HTR-8/SVneo (cell line): ENCODE data around the gene GNA14.
"Not testable (repeated sequence)": the region's sequence is repeated elsewhere in the genome, so short reads cannot be mapped to it uniquely, and the experiment has no call there.

Experiments
- DNase-seq: peaks from one replicate; pipeline ENCODE4 v3.0.0; 2011; ENCODE audit warnings: low spot score, mixed read lengths; ENCODE audit not compliant: insufficient read length
- FAIRE-seq: peaks from 2 replicates; lab custom pipeline; 2011; peaks lifted over from hg19 to GRCh38; lab: Jason Lieb, UNC

GNA14 gene

GRCh38 chr9:77592476-77592875 lies 55.6 kb downstream of the GNA14 start:
- DNase-seq (no peak), FAIRE-seq (no peak)

DNA sequence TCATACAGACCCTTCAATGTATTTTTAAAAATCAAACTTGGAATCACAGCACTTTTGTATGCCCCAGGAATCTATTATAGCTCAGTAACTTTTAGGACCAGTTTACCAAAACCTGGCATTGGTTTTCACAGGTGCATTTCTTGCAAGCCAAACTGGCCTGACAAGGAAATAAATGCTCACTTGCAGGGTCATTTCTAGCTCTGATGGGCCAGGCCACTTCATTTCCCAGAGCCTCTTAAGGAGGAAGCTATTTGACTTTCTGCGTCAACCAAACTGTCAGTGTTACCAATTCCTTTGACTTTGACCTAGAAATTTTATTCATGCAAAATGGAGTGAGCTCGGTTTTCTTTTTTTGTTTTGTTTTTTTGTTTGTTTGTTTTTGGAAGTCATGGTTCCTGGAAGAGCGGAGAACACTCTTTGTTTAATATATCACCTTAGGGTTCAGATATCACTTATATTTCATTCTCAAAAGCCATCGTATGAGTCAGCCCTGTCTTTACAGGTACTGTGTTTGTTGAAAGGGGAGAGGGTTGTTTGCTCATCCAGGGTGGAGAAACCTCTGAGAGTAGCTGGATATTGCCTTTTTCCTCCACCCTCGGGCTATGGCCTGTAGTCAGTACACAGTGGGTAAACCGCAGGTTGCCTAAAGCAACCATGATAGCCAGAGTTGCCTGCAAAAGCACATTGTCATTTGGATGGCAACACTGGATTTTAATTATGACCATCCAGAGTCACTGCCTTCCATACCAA lies 58.9 kb downstream of the GNA14 start:
- FAIRE-seq (no peak), DNase-seq (no peak)

DNA sequence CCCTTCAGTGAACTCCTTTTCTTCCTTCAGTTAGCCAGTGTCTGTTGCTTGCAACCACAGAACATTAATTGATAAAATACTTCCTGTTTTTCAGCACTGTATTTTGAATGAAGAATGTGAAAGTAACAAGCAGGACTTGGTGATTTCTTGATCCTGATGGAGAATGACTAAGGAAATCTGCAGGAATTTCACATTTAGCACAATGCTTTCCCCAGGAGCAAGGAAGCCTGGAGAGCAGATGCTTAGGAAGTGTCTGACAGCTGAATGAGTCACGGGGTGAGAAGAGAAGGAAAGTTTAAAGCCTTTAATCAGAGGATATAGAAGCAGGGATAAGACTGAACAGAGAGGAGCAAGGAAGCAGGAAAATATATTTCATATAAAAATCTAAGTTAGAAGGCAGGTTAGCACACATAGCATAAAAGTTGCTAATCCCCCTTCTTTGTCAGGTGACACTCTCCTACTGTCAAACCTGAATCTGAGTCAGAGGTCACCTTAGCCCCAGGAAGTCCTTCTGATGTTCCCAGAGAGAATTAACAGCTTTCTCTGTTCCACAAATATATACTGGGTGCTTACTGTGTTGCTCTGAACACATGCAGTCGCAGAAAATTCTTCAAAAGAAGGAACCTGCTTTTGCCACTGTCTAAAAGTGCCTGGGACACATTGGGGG lies 59.7 kb downstream of the GNA14 start:
- peak; percentile 59 for DNase-seq
- FAIRE-seq: no peak

DNA sequence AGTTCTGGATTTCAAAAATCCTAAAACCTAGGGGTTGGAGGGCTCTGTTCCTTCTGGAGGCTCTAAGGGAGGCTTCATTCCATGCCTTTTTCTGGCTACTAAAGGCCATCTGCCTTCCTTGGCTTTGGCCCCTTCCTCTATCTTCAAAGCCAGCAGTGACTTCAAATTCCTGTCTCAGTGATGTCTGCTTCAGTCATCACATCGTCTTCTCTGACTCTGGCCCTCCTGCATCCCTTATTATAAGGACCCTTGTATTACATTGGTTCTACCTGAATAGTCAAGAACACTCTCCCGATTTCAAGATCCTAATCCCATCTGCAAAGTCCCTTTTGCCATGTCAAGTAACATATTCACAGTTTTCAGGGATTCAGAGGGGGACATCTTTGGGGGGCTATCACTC lies 60.3 kb downstream of the GNA14 start:
- FAIRE-seq (no peak), DNase-seq (no peak)

- no peak for FAIRE-seq
Measured at GRCh38 chr9:77587042-77587441, 61.1 kb downstream of the GNA14 start.

GRCh38 chr9:77586591-77586990 lies 61.5 kb downstream of the GNA14 start:
- DNase-seq (no peak), FAIRE-seq (no peak)

More at GRCh38 chr9:77587042-77587441, 61.1 kb downstream of the GNA14 start:
- no peak for DNase-seq

GRCh38 chr9:77585335-77585786 lies 62.8 kb downstream of the GNA14 start:
- no peak for FAIRE-seq
- no peak for DNase-seq

DNA sequence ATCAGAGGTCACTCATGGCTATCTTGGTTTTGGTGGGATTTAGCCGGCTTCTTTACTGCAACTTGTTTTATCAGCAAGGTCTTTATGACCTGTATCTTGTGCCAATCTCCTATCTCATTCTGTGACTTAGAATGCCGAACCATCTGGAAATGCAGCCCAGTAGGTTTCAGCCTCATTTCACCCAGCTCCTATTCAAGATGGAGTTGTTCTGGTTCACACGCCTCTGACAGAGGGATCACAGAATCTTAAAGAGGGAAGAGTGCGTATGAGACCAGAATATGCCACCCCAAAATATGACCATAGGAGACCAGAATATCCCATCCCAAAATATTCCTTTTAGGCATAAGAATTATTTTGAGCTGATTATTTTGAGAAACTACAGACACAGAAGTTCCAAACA lies 63.2 kb downstream of the GNA14 start:
- not testable (repeated sequence) for DNase-seq, FAIRE-seq

- FAIRE-seq: no peak
- DNase-seq: no peak
Measured at GRCh38 chr9:77582961-77583576, 65.1 kb downstream of the GNA14 start.

DNA sequence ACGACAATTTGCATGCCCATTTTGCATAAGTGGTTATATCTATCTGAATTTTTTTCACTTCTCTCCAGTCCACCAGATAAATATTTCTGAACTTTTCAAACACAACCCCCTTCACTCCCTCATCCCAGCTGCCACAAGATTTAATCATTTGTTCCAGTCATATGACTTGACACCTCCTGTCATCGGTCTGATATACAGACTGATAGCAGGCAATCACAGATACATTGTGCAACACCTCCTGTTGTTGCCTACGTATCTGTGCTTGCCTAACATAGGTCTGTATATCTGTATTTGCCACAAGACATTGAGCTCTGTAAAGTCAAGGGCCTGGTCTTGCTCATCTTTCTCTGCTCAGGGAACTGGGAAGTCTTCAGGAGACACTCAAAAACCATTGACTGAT lies 65.6 kb downstream of the GNA14 start:
- no peak for DNase-seq
- no peak for FAIRE-seq

- FAIRE-seq: no peak
- peak; percentile 11 for DNase-seq
Measured at GRCh38 chr9:77575785-77576184, 72.3 kb downstream of the GNA14 start.

DNA sequence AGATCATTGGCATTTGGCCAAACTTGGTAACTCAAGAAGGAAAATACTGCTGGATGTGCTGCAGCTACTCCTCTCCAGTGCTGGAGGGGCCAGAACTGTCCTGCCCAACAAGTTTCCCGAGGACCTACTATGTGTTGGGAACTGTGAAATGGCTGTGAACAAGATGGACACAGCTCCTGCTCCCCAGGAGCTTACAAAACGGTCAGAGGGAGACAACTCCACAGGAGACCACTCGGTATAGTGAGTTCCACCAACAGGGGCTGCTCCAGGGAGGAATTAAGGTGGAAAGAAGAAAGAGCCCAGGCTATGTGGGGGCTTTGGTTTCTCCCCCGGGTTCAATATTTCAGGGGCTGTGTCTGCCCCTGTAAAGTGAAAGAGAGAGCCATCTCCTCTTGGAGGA lies 78.8 kb downstream of the GNA14 start:
- DNase-seq (no peak), FAIRE-seq (no peak)

DNA sequence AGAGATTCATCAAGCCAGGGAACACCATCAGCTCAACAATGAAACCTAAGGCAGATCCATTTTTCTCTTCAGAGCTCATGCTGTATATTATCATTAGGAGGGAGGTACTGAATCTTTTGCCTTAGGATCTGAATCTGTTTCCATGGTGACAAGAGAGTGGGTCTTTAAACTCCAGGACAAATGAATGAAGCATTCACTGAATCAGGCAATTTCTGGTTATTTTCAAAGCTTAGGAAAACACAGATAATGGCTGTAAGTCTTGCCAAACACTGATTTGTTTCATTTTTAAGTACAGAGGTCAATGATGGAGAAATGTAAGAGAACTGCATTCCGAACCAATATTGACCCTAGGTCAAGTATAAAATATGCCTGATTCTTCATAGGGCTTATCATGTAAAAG lies 84.9 kb downstream of the GNA14 start:
- no peak for DNase-seq
- no peak for FAIRE-seq

DNA sequence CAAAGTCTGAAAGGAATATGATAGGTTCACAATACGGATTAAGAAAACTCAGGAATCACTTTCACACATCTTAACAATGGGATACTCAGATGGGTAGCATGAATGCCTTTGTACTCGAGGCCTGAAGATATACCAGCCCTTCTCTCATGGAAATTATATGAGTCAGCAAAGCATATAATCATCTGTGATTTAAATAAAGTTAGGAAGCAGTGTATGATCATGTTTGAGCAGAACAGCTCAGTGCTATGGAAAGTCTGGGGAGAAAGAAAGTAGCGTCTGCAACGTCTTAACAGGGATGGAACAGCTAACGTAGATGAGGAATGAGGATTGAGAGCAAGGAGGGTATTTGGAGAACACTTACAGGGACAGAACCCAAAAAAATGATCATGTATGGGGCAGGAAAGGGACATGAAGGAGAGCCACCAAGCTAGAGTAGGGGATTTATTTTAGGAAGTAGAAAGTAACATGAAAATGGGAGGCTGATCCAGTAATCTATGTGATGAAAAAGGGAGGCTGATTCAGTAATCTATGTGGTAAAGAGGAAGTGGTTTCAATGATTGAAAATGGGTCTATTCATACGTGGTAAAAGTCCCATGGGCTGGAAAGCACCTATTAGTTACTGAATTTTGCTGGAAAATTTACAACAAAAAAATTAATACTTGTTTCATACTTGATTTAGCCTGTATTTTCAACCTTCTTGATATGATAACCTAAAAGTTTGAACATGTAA lies 85.9 kb downstream of the GNA14 start:
- DNase-seq (no peak), FAIRE-seq (no peak)

DNA sequence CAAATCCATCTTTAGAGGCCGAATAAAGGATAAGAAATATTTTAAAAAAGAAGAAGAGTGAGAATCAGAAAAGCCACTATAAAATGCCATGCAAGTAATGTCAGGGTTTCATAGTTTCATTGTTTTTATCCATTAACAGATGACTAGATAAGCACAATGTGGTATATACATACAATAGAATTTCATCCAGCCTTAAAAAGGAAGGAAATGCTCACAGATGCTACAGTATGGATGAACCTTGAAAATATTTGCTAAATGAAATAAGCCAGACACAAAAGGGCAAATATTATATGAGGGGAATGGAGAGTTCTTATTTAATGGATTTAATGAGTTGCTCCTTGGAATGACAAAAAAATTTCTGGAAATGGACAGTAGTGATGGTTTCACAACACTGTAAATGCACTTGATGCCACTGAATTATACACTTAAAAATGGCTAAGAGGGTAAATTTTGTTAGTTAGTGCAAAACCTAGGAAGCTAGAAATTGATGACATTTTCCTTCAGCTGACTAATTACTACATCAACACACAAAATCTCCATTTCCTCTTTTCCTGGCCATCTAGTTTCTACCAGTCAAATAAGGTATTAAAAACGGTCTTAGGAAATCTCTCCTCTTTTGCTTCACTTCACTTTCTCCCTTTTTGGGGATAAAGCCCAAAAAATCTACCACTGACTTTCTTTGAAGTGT lies 86.6 kb downstream of the GNA14 start:
- DNase-seq: no peak
- FAIRE-seq: no peak

DNA sequence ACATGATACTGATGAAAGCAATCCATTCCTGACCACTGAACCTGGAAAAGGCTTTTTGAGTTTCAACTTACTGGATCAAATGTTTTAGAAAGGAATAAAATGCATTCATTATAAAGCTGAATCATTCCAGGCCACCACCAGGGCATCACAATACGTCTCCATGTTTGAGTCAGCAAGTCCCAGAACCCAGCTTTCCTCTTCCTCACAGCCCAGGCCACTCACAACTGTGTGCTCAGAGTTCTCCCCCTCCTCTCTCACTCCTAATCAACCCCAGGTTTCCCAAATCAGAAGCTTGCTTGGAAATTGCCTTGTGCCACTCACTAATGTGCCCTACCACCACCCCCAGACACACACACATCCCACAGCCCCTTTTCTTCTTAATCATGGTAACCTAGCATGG lies 91.7 kb downstream of the GNA14 start:
- DNase-seq (no peak), FAIRE-seq (no peak)

GRCh38 chr9:77554586-77555105 lies 93.5 kb downstream of the GNA14 start:
- FAIRE-seq: no peak
- no peak for DNase-seq

GRCh38 chr9:77547106-77547730 lies 100.9 kb downstream of the GNA14 start:
- FAIRE-seq (no peak), DNase-seq (no peak)

DNA sequence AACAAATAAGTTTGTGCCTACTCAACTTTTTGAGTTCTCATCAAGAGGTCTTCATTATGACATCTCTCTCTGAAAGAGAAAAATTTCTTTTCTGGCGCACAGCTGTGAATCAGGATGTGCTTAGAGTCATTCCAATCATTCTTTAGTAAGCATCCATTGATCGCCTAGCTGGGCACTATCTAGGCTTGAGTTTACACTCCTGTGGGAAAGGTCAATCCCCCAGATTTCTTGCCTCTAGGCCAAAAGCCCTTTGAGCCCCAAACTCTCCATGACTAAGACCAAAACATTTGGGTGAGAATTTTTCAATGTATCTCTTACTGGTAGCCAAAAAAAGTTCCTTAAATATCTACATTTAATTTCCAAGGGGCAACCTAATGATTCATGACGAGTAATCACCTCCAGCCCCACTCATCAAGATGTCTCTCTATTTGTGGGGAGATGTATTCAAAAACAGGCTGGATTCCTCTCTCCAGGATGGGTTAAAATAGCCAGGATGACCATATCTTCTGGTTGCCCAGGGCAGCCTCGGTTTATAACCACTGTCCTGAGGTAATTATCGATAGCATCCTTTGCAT lies 101.7 kb downstream of the GNA14 start:
- FAIRE-seq (no peak), DNase-seq (no peak)
